B cell (primary cell): ENCODE results near the gene CCNK. TPM values are rescaled to one million over a fixed set of nuclear protein-coding genes. Genes with fewer than 3 reads are reported as not detected.

Source experiments
- ATAC-seq: fragments of 200-7000 bp; cut with Tn5 transposase; one replicate; pipeline ENCODE4 v1.10.0; 2021; ENCODE audit warnings: low read depth, mild to moderate bottlenecking, moderate number of reproducible peaks, moderate library complexity
- CTCF ChIA-PET: fragments of 350-600 bp; sonication (Branson Sonifier 250); formaldehyde crosslinking; loops from one replicate; lab custom pipeline; 2021; ENCODE audit warnings: antibody characterized with exemption, inconsistent platforms; lab: Charles Lee
- POLR2A ChIA-PET: fragments of 350-600 bp; sonication (Branson Sonifier 250); formaldehyde crosslinking; loops from one replicate; lab custom pipeline; 2021; ENCODE audit warnings: antibody characterized with exemption; lab: Charles Lee
- DNase-seq: peaks from one replicate; pipeline ENCODE4 v3.0.0; 2013
- H2AFZ ChIP-seq: 2 replicates; pipeline ENCODE4 v1.6.1; 2012; ENCODE audit warnings: mild to moderate bottlenecking, low read depth, low read length; ENCODE audit not compliant: insufficient read depth, poor library complexity, severe bottlenecking
- H3K27ac ChIP-seq, 2 donors: 1 replicate in 1 of 2; 2 replicates in 1 of 2; pipeline ENCODE4 v1.5.1; 2012 to 2013; ENCODE audit warnings: low read length in 2 of 2, mild to moderate bottlenecking in 2 of 2, moderate library complexity in 1 of 2
- H3K27me3 ChIP-seq, 4 experiments: fragments of 200-600 bp in 1 of 4; sonication (generic) in 1 of 4; replicated peaks in 1 of 4; 1 replicate in 2 of 4; 2 replicates in 2 of 4; pipeline versions ENCODE4 v1.6.1 to v1.7.0; 2013 to 2016; ENCODE audit warnings: low read length in 3 of 4, mild to moderate bottlenecking in 2 of 4, mixed read lengths in 1 of 4, moderate library complexity in 1 of 4; ENCODE audit not compliant: insufficient read depth in 4 of 4, control insufficient read depth in 3 of 4; ENCODE audit errors: control extremely low read depth in 1 of 4
- H3K36me3 ChIP-seq, 2 experiments: replicated peaks in 1 of 2; 1 replicate in 1 of 2; 2 replicates in 1 of 2; pipeline versions ENCODE4 v1.6.1 to v1.7.1; 2013; ENCODE audit warnings: low read length in 1 of 2; ENCODE audit not compliant: insufficient read depth in 2 of 2, control insufficient read depth in 1 of 2; ENCODE audit errors: control extremely low read depth in 1 of 2, extremely low read depth in 1 of 2
- H3K4me1 ChIP-seq, 2 donors: fragments of 200-600 bp in 1 of 2; sonication (generic) in 1 of 2; 1 replicate in 1 of 2; 2 replicates in 1 of 2; pipeline versions ENCODE4 v1.5.1 to v1.6.1; 2013 to 2017; ENCODE audit warnings: low read length in 2 of 2; ENCODE audit not compliant: control insufficient read depth in 2 of 2, insufficient read depth in 2 of 2
- H3K4me2 ChIP-seq: replicated peaks from 2 replicates; pipeline ENCODE3; 2012; ENCODE audit warnings: mild to moderate bottlenecking, low read depth, low read length; ENCODE audit not compliant: poor library complexity, severe bottlenecking
- H3K4me3 ChIP-seq, 5 experiments: fragments of 200-600 bp in 1 of 5; sonication (generic) in 1 of 5; 1 replicate in 3 of 5; 2 replicates in 2 of 5; pipeline versions ENCODE4 v1.5.1 to v1.7.0; 2011 to 2016; ENCODE audit warnings: low read length in 4 of 5, mild to moderate bottlenecking in 4 of 5, low read depth in 2 of 5, control low read depth in 1 of 5, moderate library complexity in 1 of 5; ENCODE audit not compliant: insufficient read depth in 1 of 5; ENCODE audit errors: control extremely low read depth in 1 of 5, extremely low read depth in 1 of 5
- H3K79me2 ChIP-seq: fragments of 200-600 bp; sonication (generic); one replicate; pipeline ENCODE4 v1.6.0; 2016; ENCODE audit warnings: low read length; ENCODE audit not compliant: control insufficient read depth, insufficient read depth
- H3K9ac ChIP-seq: fragments of 200-600 bp; sonication (generic); 2 replicates; pipeline ENCODE4 v1.6.1; 2017; ENCODE audit warnings: mild to moderate bottlenecking, low read length, moderate library complexity
- H3K9me3 ChIP-seq, 3 donors: one replicate each; pipeline versions ENCODE4 v1.6.1 to v1.7.1; 2013; ENCODE audit warnings: low read length in 2 of 3; ENCODE audit not compliant: control insufficient read depth in 2 of 3, insufficient read depth in 1 of 3; ENCODE audit errors: control extremely low read depth in 1 of 3
- H4K20me1 ChIP-seq: 2 replicates; pipeline ENCODE4 v1.6.0; 2012; ENCODE audit warnings: mild to moderate bottlenecking, low read length; ENCODE audit not compliant: insufficient read depth, control insufficient read depth, poor library complexity, severe bottlenecking
- H3K27ac Mint-ChIP-seq: one replicate; pipeline ENCODE4 v1.8.0; 2021; ENCODE audit warnings: mixed read lengths
- H3K27me3 Mint-ChIP-seq: one replicate; pipeline ENCODE4 v1.8.0; 2021; ENCODE audit warnings: mixed read lengths
- H3K4me1 Mint-ChIP-seq: one replicate; pipeline ENCODE4 v1.8.0; 2021; ENCODE audit warnings: mixed read lengths
- H3K4me3 Mint-ChIP-seq: one replicate; pipeline ENCODE4 v1.8.0; 2021; ENCODE audit warnings: mixed read lengths
- H3K9me3 Mint-ChIP-seq: one replicate; pipeline ENCODE4 v1.8.0; 2022; ENCODE audit warnings: mixed read lengths; ENCODE audit not compliant: insufficient read depth
- CTCF ChIP-seq: fragments of 200-600 bp; IDR thresholded peaks from one replicate; pipeline ENCODE4 v1.8.0; 2022; ENCODE audit warnings: antibody characterized with exemption, mild to moderate bottlenecking
- EZH2 ChIP-seq: IDR thresholded peaks from 2 replicates; pipeline ENCODE4 v1.6.1; 2012; ENCODE audit warnings: borderline replicate concordance, low read depth, mild to moderate bottlenecking, moderate library complexity, low read length; ENCODE audit not compliant: insufficient read depth, poor library complexity, severe bottlenecking
- WGBS: methylation state at CpG from one replicate; pipeline ENCODE4 v1.1.5; 2013; ENCODE audit warnings: missing lambda C conversion rate; ENCODE audit not compliant: insufficient coverage; 5-methylcytosine and 5-hydroxymethylcytosine counted together
- intact Hi-C: fragments of 100-400 bp; cut with micrococcal nuclease; formaldehyde crosslinking; loops from one replicate; pipeline ENCODE4 v1.10.0; 2022
- polyA plus RNA-seq: library from polyadenylated mRNA; depleted of rRNA; stranded (reverse); fragments of >200 nt; gene quantifications from 2 replicates; pipeline ENCODE4 v1.2.3, GENCODE V29; 2012
- total RNA-seq, 2 donors: library from RNA; stranded (reverse); fragments of 120-200 nt in 1 of 2; gene quantifications; 1 replicate in 1 of 2; 2 replicates in 1 of 2; pipeline versions ENCODE4 v1.2.3 to v1.2.4, GENCODE V29; 2013 to 2022

The CCNK gene
- total and polyA plus RNA-seq, 2 donors (not counting 1 experiment from before 2014, with no cell fraction given): 17.5 to 82.0 TPM

GRCh38 chr14:99548255-99548654, 67.0 kb downstream of the CCNK start:
- ChIA-PET POLR2A (no interaction called here), CTCF (no interaction called here)
- Mint-ChIP-seq H3K9me3 (no peaks in the 10 kb centered on the region), H3K4me1 (no peaks in the 10 kb centered on the region), H3K27me3 (peaks cover 7% of the 10 kb centered on the region), H3K4me3 (no peak overlapping the region), H3K27ac (no peak overlapping the region)
- H3K9ac ChIP-seq: no peak overlapping the region
- DNase-seq (no peak), ATAC-seq (no peak)
- no peaks in the 10 kb centered on the region for H3K4me1 ChIP-seq
- TF ChIP-seq CTCF (no peak), EZH2 (no peak)
- 50% methylated on average over 18 of the region's 18 CpGs for WGBS
- no peaks in the 10 kb centered on the region for H3K79me2 ChIP-seq
- H3K27me3 ChIP-seq: no peaks in the 10 kb centered on the region
- no peaks in the 10 kb centered on the region for H4K20me1 ChIP-seq
- no peak overlapping the region for H3K4me2 ChIP-seq
- H3K4me3 ChIP-seq: no peak overlapping the region
- H3K36me3 ChIP-seq: no peaks in the 10 kb centered on the region
- H3K27ac ChIP-seq: no peak overlapping the region
- no peaks in the 10 kb centered on the region for H3K9me3 ChIP-seq
- intact Hi-C loops: no loop called here
- no peak overlapping the region for H2AFZ ChIP-seq

GRCh38 chr14:99548871-99549515, 67.8 kb downstream of the CCNK start:
- Mint-ChIP-seq H3K9me3 (no peaks in the 10 kb centered on the region), H3K27me3 (peaks cover 3% of the 10 kb centered on the region), H3K27ac (no peak overlapping the region), H3K4me3 (no peak overlapping the region), H3K4me1 (no peaks in the 10 kb centered on the region)
- Histone ChIP-seq H3K79me2 (no peaks in the 10 kb centered on the region), H3K4me1 (no peaks in the 10 kb centered on the region), H2AFZ (no peak overlapping the region), H4K20me1 (no peaks in the 10 kb centered on the region), H3K4me3 (no peak overlapping the region), H3K9ac (no peak overlapping the region), H3K27me3 (no peaks in the 10 kb centered on the region), H3K36me3 (no peaks in the 10 kb centered on the region), H3K4me2 (no peak overlapping the region), H3K27ac (no peak overlapping the region), H3K9me3 (no peaks in the 10 kb centered on the region)
- ATAC-seq (no peak), DNase-seq (no peak)
- intact Hi-C loops: no loop called here
- ChIA-PET POLR2A (no interaction called here), CTCF (no interaction called here)
- 83% methylated on average over 3 of the region's 10 CpGs for WGBS
- TF ChIP-seq CTCF (no peak), EZH2 (no peak)
